K562 (cell line): ENCODE measurements around the gene KCNK6. TPM values are rescaled to one million over a fixed set of nuclear protein-coding genes. Genes with fewer than 3 reads are reported as not detected.

Source experiments
- ATF4 ChIP-seq: fragments of 450-650 bp; formaldehyde crosslinking; IDR thresholded peaks from 2 replicates; pipeline ENCODE4 v1.4.0; 2022; ENCODE audit warnings: mild to moderate bottlenecking, moderate library complexity
- CBX8 ChIP-seq: fragments of 200-600 bp; sonication (generic); IDR thresholded peaks from 2 replicates; pipeline ENCODE4 v1.6.1; 2012; ENCODE audit warnings: borderline replicate concordance, mixed run types, low read depth, mild to moderate bottlenecking, moderate library complexity, mixed read lengths, low read length, control low read depth, inconsistent platforms; ENCODE audit not compliant: poor library complexity, severe bottlenecking; ENCODE audit errors: extremely low read depth
- FIP1L1 ChIP-seq: fragments of 200-400 bp; formaldehyde crosslinking; IDR thresholded peaks from 2 replicates; pipeline ENCODE4 v1.6.1; 2018; ENCODE audit warnings: mild to moderate bottlenecking, low read depth, low read length; ENCODE audit not compliant: poor library complexity, severe bottlenecking
- HDGF ChIP-seq: fragments of 450-650 bp; IDR thresholded peaks from 2 replicates; pipeline ENCODE4 v1.6.1; 2016
- MECOM ChIP-seq: fragments of 250-450 bp; sonication (Bioruptor Pico); IDR thresholded peaks from 2 replicates; pipeline ENCODE4 v1.8.0; 2022; ENCODE audit warnings: inconsistent platforms
- MTA3 ChIP-seq: fragments of 450-650 bp; formaldehyde crosslinking; IDR thresholded peaks from 2 replicates; pipeline ENCODE4 v1.6.1; 2017; ENCODE audit warnings: mild to moderate bottlenecking, borderline replicate concordance
- NR2F6 ChIP-seq: fragments of 450-650 bp; formaldehyde crosslinking; IDR thresholded peaks from 2 replicates; pipeline ENCODE4 v1.4.0; 2020; ENCODE audit warnings: mild to moderate bottlenecking
- PBX2 ChIP-seq, 2 experiments: IDR thresholded peaks in 1 of 2; conservative IDR thresholded peaks in 1 of 2; 2 replicates each; pipeline ENCODE4 v1.6.1; 2016; ENCODE audit warnings: low read depth in 2 of 2, mild to moderate bottlenecking in 1 of 2, missing compliant biosample characterization in 1 of 2, missing genetic modification characterization in 1 of 2, moderate library complexity in 1 of 2
- PRMT5 ChIP-seq: sonication (generic); formaldehyde crosslinking; IDR thresholded peaks from 2 replicates; pipeline ENCODE4 v1.5.0; 2020; ENCODE audit warnings: missing genetic modification reagents
- RNF2 ChIP-seq: sonication (generic); IDR thresholded peaks from 2 replicates; pipeline ENCODE4 v1.6.1; 2016
- SAFB2 ChIP-seq: fragments of 200-400 bp; formaldehyde crosslinking; IDR thresholded peaks from 2 replicates; pipeline ENCODE4 v1.6.1; 2018; ENCODE audit warnings: borderline replicate concordance, low read length, low read depth, moderate library complexity; ENCODE audit not compliant: severe bottlenecking
- SAP30 ChIP-seq: fragments of 200-600 bp; sonication (generic); IDR thresholded peaks from 2 replicates; pipeline ENCODE4 v1.6.1; 2012; ENCODE audit warnings: borderline replicate concordance, low read depth, mild to moderate bottlenecking, moderate library complexity, low read length, control low read depth, inconsistent platforms; ENCODE audit not compliant: insufficient read depth, poor library complexity, severe bottlenecking
- TBL1XR1 ChIP-seq, 2 experiments: IDR thresholded peaks; 2 replicates each; pipeline ENCODE4 v1.6.1; 2012; ENCODE audit warnings: improper control_type of control experiment in 2 of 2, low read length in 2 of 2, mild to moderate bottlenecking in 1 of 2
- TSHZ1 ChIP-seq: fragments of 250-450 bp; sonication (Bioruptor Pico); IDR thresholded peaks from 2 replicates; pipeline ENCODE4 v1.4.0; 2020; ENCODE audit warnings: mild to moderate bottlenecking, moderate library complexity
- YY1 ChIP-seq, 3 experiments: IDR thresholded peaks; 2 replicates each; pipeline ENCODE4 v1.6.1; 2011; ENCODE audit warnings: low read length in 2 of 3, mild to moderate bottlenecking in 2 of 3, moderate library complexity in 2 of 3, borderline replicate concordance in 1 of 3, control low read depth in 1 of 3, low read depth in 1 of 3; ENCODE audit not compliant: insufficient read depth in 3 of 3, insufficient replicate concordance in 2 of 3, control insufficient read depth in 1 of 3, insufficient read length in 1 of 3; ENCODE audit errors: extremely low read depth in 1 of 3
- ZNF740 ChIP-seq, 3 experiments: fragments of 200-800 bp in 1 of 3; sonication (Bioruptor generic) in 1 of 3; sonication (generic) in 1 of 3; formaldehyde crosslinking in 1 of 3; IDR thresholded peaks; 2 replicates each; pipeline versions ENCODE4 v1.6.1 to v1.8.0; 2016 to 2022; ENCODE audit warnings: mild to moderate bottlenecking in 2 of 3, missing compliant biosample characterization in 2 of 3, missing genetic modification characterization in 2 of 3, missing genetic modification reagents in 1 of 3
- ZNF764 ChIP-seq: fragments of 250-450 bp; sonication (Bioruptor Pico); IDR thresholded peaks from 2 replicates; pipeline ENCODE4 v1.4.0; 2020; ENCODE audit warnings: low read depth, mild to moderate bottlenecking, moderate library complexity
- polyA plus RNA-seq, 8 experiments: library from polyadenylated mRNA; depleted of rRNA in 4 of 8; stranded (reverse) in 5 of 8; unstranded in 3 of 8; fragments of >200 nt; fragmentation: Nextera tagmentation in 2 of 8; fragmentation: Illumina TruSeq in 1 of 8; extraction: Ambion mirVana in 2 of 8; extraction: Trizol in 1 of 8; gene quantifications; 2 replicates each; pipeline versions ENCODE4 v1.2.1 to v1.2.3, GENCODE V29; 2011 to 2014; ENCODE audit warnings: inconsistent platforms in 1 of 8, missing spikeins in 1 of 8
- total RNA-seq, 7 experiments: library from RNA; depleted of rRNA in 6 of 7; stranded (reverse); fragments of >200 nt in 6 of 7; fragmentation: Illumina TruSeq in 2 of 7; extraction: Trizol in 2 of 7; gene quantifications; 2 replicates each; pipeline versions ENCODE4 v1.2.1 to v1.2.3, GENCODE V29; 2011 to 2021; ENCODE audit warnings: low replicate concordance in 1 of 7

The KCNK6 gene
- total and polyA plus RNA-seq, 9 of the 15 experiments (the other 6 are each of a cell fraction or from before 2014, with no cell fraction given) = 0.05 to 0.42 (median 0.15) TPM

- TF ChIP-seq YY1 (IDR thresholded peaks at IDR 0.05; ENCODE audit: borderline replicate concordance in 1 of 3, control insufficient read depth in 1 of 3, extremely low read depth in 1 of 3, insufficient read depth in 3 of 3, insufficient read length in 1 of 3, insufficient replicate concordance in 2 of 3, low read depth in 1 of 3, low read length in 2 of 3) = peak in 1 of 3 experiments; percentile 76
- no peak for TF ChIP-seq ZNF740 (CRISPR knock-in tag; IDR thresholded peaks at IDR 0.05)
- no peak; a peak in 1 of 4 replicates for TF ChIP-seq ZNF740 (tag; IDR thresholded peaks at IDR 0.05)
- peak; percentile 63 for TF ChIP-seq MECOM (CRISPR knock-in tag)
- TF ChIP-seq PRMT5 (CRISPR knock-in tag) = no peak
- TF ChIP-seq NR2F6 (CRISPR knock-in tag) = no peak
- TF ChIP-seq FIP1L1 = no peak
- no peak for TF ChIP-seq ZNF764 (CRISPR knock-in tag)
- TF ChIP-seq SAP30 = no peak
- peak; percentile 98 for TF ChIP-seq RNF2
- TF ChIP-seq MTA3 = peak; percentile 87
- TF ChIP-seq SAFB2 = no peak
- TF ChIP-seq CBX8 = no peak
- no peak for TF ChIP-seq ATF4
- no peak for TF ChIP-seq HDGF
- TF ChIP-seq TSHZ1 (CRISPR knock-in tag) = no peak
- TF ChIP-seq TBL1XR1 (IDR thresholded peaks at IDR 0.05; ENCODE audit: low read length in 2 of 2) = peak; percentile 94 to 97
- no peak for TF ChIP-seq PBX2 (CRISPR knock-in tag; IDR thresholded peaks at IDR 0.05; ENCODE audit: low read depth)
- TF ChIP-seq PBX2 (tag; conservative IDR thresholded peaks at IDR 0.05; ENCODE audit: low read depth) = no peak; the same call in 1 of the 2 replicates
Observed at GRCh38 chr19:38317104-38317612, 2.5 kb upstream of the KCNK6 start (continued).
